Stimulated activated CD4-positive, alpha-beta T cell treated with anti-CD3 and anti-CD28 coated beads, Interleukin-1b, Interleukin-23, amount 100 ng/mL, for 24 hours (primary cell): ENCODE measurements around the gene SCGB3A1.

ENCODE experiments used
- DNase-seq, 4 experiments: peaks; one replicate each; pipeline ENCODE4 v3.0.0-alpha.2; 2020; ENCODE audit warnings: low read depth in 4 of 4, low spot score in 1 of 4

The SCGB3A1 gene

DNA sequence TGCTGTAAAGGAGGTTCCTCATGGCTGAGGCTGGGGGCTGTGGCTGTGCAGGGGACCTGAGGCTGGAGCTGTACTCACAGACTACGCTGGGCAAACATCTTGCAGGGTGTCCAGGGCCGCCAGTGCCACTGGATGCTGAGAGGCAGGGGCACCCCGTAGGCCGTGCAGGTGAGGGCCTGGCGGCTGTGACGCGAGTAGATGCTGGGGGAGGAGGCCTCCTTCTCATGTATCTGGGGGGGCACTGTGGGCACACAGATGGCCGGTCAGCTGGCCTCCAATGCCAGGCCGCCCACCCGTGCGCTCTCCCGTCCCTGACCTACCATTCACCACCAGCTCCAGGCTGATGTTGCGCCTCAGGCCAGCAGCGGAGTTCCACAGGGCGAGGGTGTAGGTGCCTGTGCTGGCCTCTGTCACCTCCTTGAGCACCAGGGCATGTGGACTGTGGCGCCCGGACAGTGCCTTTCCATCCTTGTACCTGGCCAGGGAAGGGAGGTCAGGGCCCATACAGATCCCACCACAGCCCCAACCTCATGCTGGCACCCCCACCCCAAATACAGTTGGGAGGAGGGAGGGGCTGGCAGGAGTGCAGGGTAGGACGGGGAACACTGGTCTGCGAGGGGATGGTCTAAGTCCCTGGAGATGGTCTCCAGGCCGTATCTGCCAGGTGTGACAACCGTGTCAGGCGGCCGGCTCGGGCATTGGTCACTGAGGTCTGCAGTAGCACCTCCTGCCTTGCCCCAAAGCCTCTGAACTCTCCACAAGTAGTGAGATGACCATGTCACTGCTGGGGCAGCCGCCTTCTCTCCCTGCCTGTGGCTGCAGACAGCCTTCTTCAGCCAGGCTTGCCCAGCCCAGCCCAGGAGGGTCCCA, 34.7 kb upstream of the SCGB3A1 start:
- no peak for DNase-seq

DNA sequence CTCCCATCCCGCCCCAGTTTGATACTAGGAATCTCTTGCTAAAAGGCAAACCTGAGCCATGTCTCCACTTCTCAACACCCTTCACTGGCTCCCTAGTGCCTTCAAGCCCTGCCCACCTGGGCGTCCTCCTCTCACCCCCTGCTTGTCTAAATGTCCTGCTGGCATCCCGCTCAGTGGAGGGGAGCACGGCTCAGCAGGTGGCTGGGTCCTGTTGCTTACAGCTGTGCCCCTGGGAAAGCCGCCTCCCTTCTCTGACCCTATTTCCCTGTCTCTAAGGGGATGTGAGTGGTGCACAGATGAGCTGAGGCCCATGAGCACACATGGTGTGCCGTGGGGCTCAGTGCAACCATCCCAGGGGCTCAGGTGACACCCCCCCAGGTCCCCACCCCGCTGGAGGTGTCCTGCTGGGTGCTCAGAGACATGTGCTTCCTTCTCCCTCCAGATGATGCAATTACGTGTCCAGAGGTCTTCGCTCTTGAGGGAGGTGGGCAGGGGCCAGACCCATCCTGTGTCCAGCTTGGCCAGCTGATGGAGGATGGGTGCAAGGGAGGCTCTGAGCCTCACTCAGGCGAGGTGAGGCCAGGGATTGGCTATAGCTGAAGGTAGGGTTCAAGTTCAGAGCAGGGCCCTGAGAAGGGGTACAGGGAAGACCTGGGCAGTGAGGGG, 34.0 kb upstream of the SCGB3A1 start:
- DNase-seq, result no peak

DNA sequence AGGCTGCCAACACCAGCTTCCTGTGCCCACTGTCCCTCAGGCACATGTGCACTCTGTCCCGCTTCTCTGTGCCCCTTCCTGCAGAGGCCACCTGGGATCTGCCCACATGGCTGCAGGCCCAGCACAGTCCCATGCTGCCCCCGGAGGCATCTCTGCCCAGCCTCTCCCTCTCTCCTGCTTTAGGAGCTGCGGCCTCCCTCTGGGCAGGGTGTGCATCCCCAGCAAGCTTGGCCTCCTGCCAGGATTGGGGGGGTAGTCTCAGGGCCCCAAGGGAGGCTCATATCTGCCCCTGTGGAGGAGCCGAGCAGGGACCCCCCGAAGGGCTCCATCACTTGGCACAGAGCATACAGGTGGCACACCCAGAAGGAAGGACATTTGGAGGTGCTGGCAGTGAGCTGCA, 33.3 kb upstream of the SCGB3A1 start:
- DNase-seq, result no peak

DNA sequence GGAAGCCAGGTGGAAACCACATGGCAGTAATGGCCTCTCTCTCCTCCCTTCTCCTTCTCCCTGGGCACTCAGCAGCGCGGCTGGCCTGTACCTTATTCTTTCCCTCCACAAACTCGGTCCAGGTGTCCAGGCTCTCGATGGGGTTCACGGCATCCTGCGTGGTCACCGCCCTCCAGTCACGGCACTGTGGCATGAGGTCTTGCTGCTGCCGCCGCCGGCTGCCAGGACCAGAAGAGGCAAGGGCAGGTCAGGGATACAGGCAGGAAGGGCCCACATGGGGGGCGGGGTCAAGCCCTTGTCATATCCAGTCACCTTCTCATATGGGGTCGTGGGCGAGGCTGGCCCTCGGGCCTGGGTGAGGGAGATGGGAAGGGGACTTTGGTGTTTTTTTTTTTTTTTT, 32.5 kb upstream of the SCGB3A1 start:
- DNase-seq, result no peak

DNA sequence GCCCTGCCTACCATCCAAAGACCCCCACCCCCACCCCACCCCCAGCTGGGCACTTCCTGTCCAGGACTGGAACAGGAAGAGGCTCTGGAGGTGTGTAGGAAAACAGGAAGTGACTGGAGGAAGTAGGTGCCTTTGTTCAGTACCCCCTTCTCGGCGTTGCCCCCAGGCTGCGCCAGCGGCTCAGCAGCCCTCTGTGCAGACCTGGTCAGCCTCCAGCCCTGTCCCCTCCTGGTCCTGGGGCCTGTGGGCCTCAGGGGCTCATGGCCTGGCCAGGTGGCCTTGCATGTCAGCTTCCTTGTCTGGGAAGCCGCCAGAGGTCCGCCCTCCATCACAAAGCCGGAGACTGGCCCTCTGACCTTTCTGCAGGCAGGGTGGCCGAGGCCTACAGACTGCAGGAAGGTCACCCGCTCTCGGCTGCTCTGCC, 32.1 kb upstream of the SCGB3A1 start:
- no peak for DNase-seq

DNA sequence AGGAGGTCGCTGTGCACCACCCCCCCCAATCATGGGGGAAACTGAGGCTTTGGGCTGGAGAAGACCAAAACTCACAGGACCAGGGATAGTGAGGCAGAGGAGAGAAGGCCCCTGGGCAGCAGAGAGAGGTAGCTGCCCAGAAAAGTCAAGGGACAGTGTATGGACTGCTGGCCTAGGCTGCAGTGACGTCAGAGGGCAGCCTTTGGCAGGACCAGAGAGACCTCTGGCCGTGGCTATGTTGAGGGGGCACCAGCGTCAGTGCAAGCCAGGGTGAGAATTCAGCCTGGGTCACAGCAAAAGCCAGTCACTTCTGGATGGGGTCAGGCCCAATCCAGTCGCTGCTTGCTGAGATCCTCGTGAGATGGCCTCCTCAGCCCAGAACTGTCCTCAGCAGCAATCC, 31.6 kb upstream of the SCGB3A1 start:
- no peak for DNase-seq

DNA sequence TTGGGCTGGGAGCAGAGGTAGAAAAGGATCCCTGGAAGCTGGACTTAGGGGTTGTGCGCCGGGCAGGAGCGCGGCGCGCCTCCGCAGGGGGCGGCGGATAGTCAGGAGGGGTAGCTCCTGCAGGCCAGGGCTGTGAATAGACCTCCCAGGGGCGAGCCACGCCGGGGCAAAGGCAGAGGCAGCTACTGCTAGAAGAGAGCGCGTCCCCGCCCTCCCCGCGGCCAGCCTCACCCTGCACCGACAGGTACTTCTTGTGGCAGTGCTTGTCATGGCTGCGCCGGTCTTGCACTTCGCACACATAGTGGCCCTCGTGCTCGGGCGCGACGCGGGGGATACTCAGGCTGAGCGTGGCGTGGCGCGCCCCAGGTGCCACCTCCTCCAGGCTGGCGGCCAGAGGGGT, 30.0 kb upstream of the SCGB3A1 start:
- DNase-seq, result no peak

DNA sequence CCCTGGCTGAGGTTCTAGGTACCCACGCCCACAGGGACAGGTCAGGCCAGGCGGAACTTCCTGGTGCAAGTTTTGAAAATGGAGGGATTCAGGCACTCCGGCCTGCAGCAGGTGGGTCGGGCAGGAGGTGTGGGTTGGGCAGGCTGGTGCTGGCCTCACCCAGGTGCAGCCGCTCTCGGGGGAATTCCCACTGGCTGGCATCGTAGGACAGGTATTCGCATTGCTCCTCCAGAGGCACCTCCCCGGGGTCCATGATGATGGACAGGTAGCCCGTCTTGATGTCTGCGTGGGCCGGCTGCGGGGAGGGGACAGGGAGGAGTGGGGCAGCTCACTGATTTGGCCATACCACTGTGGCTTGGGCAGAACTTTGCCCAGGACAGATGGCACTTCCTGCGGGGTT, 28.7 kb upstream of the SCGB3A1 start:
- DNase-seq, result no peak

DNA sequence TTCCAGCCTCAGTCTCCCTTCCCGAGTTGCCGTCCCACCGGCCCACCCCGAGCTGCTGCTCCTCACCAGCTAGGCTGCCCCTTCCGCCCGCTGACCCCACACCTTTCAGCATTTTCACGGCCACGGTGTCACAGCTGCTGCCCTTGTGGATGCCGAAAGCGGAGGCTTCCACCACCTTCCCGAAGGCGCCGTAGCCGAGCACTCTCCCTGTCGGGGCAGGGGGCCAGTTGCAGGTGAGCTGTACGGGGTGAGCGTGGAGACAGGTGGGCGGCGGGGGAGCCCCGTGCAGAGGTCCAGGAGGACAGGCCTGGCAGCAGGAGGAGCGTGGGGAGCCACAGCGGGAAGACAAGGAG, 28.2 kb upstream of the SCGB3A1 start:
- DNase-seq, result no peak

DNA sequence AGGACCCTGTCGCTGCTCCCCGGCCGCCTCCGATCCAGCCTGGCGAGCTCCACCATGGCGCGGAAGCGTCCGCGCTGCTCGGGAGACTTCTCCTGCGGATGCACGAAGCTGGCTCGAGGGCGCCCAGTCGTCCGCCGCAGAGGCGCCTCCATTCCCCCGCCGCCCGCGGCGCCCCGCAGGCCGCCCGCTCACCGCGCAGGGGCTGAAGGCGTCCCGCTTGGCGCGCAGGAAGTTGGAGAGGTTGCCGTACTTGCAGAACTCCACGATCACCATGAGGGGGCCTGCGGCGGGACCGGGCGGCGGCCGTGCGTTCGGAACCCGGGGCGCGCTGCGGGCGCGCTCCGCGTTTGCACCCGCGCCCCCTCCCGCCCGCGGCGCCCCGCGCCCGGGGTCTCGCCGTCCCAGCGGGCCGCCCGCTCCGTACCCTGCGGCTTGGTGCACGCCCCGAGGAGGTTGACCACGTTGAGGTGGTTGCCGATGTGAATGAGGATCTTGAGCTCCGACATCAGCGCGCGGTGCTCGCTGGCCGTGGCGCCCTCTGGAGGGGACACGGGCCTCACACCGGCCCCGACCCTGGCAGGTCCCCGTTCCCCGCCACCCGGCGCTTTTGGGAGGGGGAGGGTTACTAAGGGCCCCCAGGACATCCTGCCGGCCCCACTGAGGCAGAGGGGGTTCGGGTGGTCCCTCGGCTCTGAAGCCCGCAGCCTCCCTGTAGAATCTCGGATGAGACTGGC, 27.7 kb upstream of the SCGB3A1 start:
- peak in 2 of 4 experiments; percentile 19 to 40 for DNase-seq

DNA sequence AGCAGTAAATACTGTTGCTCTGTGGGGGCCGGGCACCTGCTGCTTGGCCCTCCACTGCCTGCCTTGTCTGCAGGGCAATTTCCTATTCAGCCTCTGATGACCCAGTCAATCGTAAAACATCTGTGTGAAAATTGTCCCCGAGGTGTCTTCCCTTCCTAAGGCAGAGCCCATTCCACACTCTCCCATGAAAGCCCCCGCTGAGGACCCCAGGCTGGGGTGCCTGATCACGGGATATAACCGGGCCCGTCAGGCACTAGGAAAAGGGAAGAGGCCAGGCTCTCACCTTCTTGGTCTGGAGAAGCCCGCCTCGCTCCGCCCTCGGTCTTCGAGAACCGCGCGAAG, 27.2 kb upstream of the SCGB3A1 start:
- DNase-seq, result no peak

DNA sequence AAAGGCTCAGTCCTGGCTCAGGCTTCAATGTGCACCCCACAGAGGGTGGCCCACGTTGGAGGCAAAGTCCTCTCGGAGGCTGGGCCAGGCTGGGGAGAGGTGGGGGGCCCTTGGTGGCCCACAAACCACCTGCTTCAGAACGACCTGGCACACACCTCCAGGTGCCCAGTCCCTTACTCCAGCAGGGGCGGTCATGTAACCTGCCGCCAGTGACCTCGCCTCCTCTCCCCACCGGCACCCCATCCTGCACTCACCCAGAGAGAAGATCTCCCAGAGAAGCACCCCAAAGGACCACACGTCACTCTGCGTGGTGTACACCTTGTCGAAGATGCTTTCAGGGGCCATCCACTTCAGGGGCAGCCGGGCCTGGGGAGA, 22.5 kb upstream of the SCGB3A1 start:
- no peak for DNase-seq

DNA sequence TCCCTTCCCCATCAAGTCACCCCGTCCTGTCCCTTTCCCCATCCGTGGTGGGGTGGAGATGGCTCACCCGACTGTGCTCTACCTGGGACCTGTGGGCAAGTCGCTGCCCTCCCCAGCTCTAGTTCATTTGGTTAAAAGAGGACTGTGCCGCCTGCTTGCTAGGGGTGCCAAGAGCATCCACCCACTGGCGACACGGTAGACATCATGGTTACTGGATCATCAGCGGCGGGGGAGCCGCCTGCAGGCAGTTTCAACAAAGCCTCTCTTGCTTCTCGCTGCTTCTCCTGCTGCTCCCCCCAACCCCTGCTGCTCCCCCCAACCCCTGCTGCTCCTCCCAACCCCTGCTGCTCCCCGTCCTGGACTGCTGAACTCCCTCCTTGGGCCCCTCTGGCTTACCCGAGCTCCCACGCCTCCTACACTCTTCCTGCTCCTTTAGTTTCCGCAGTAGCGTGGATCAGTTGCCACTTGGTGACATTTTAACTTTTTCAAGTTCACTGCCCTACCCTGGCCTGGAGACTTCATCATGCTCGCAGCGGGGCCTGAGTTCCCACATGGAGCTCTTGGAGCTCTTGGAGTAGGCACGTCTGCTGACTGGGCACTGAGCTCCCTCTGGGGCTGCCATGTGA, 22.0 kb upstream of the SCGB3A1 start:
- DNase-seq, result no peak

DNA sequence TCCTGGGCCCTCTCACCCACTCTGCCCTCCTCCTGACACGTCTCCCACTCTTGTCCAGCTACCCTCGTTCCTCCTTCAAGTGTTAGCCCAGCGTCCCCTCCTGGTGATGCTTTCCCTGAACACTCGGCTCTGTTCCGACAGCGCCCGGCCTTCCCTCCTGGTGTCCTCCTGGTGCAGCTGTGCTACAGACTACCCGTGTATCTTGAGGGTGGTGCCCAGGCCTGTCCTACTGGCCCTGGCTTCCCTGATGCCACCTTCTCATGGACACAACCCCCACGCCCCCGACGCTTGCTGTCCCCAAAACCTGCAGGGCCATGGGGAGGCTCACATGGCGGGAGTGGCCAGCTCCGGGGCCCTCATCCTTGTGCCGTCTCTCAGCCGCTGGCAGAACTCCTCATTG, 21.4 kb upstream of the SCGB3A1 start:
- DNase-seq, result no peak

DNA sequence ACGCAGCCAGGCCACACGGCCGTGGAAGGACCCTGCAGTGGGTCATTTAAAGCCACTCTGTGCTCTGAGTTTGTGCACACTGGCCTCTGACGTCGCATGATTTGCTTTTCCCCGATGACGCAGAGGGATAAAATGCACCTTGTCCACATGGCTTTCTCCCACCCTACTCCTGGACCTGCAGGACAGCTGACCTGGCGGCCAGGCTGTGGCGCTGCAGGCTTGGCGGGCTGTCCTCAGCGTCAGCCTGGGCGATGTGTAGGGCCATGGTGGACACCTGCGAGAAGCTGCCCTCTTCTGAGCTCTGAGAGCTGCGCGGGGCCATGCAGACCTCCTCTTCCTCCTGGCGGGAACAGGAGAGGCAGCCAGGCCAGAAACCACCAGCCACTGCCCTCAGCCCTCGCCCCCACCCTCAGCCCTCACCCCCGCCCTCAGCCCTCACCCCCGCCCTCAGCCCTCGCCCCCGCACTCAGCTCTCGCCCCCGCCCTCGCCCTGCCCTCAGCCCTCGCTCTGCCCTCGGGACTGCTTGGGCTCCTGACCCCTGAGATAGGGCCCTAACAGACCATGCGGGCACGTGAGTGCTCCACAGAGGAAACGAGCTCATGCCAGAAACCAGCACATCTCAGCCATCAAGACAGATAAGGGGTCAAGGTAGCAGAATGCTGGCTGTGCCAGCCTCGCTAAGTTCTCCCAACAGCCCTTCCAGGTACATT, 20.0 kb upstream of the SCGB3A1 start:
- no peak for DNase-seq

DNA sequence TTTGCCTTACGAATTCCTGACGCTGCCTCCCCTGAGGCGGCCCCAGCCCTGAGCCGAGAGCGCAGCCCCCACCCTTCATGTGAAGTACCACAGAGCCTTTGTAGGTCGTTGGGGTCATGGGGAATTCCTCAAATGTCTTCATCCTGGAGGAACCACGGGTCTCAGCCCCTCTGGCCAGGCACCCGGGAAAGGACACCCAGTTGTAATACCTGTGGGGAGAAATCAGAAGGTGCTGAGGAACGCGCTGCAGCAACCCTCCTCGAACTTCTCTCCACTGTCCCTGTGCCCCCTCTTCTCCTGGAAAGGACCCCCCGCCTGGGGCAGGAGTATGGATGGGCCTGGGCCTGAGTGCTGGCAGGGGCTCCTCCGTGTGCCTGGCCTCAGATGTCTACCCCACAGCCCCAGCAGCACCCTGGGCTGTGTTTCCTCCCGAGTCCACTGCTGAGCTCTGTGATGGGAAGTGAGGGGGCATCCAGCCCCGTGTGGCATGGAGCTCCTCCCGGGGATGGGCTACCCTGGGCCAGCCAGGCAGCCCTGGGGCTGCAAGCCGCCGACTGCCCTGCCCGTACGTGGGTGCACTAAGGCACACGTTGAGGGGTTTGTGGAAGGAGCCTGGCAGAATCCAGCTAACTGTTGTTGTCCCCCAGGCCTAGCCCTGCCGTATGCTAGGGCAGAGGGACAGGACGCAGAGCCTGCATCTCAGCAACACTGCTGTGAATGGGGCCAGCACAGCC, 18.7 kb upstream of the SCGB3A1 start:
- DNase-seq, result no peak

DNA sequence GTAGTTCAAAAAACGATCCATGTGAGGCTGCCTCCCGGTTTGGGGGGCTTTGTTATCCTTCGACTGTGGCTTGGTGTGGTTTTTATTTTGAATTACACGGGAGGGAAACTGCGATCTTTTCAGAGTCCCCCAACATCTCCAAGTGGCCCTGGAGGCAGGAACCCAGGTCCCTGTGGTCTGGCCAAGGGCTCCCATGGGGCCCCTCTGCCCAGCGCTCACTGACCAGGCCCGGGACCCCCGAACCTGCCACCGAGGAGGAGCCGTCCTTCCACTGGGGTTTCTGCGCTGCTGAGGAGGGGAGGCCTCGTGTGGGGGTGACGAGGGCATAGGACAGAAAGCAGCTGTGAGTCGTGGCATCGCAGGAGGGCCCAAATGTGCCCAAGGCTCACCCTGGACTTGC, 18.1 kb upstream of the SCGB3A1 start:
- DNase-seq, result no peak

DNA sequence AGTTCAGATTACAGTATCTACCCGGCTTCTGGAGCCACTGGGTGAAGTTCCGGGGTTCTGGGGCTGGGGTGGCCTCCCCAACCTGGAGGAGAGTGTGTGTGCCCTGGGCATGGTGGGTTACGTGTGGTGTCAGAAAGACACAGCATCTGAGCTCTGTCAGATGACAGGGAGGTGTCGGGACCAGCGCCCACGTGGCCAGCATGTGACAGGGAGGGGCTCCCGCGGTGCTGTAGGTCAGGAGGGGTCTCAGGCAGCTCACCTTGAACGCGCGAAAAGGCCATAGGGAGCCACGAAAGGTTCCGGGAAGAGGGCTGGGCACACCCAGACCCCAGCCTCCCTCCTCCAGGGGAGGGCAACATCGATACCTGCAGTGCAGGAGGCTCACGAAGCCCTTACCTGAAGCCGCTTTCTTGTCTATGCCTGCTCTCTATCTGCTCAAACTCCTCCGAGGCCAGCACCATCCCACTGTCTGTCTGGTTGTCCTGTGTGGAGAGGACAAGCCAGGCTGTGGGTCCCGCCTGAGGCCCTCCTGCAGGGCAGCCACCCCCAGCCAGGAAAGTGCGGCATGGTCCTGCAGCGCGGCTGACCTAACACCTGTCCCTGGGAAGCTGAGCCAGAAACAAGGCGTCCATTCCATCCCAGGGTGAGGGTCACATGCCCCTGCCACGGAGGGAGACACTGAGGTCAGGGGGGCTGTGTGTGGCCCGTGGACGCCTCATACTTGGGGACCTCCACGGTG, 17.4 kb upstream of the SCGB3A1 start:
- no peak for DNase-seq

DNA sequence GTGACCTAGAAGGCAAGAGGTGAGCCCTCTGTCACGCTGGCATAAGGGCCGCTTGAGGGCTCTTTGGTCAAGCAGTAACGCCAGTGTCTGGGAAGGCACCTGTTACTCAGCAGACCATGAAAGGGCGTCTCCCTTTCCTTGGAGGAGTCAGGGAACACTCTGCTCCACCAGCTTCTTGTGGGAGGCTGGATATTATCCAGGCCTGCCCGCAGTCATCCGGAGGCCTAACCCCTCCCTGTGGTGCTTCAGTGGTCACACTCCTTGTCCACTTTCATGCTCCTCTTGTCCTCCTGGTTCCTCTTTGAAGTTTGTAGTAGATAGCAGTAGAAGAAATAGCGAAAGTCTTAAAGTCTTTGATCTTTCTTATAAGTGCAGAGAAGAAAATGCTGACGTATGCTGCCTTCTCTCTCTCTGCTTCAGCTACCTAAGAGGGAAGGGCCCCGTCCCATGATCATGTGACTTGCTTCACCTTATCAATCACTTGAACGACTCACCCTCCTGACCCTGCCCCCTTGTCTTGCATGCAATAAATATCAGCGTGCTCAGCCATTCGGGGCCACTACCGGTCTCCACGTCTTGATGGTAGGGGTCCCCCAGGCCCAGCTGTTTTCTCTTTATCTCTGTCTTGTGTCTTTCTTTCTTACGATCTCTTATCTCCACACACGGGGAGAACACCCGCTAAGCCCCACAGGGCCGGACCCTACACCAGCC, 16.7 kb upstream of the SCGB3A1 start:
- DNase-seq, result no peak
